GM08714 (cell line): ENCODE results near the gene EEF1B2.
"Not testable (repeated sequence)": the region's sequence is repeated elsewhere in the genome, so short reads cannot be mapped to it uniquely, and the experiment has no call there.

Source experiments
- H3K4me3 ChIP-seq: fragments of 200-500 bp; sonication (Bioruptor generic); 2 replicates; pipeline ENCODE4 v1.5.1; 2014; ENCODE audit warnings: mild to moderate bottlenecking, low read length, inconsistent platforms
- ZNF274 ChIP-seq: IDR thresholded peaks from 2 replicates; pipeline ENCODE4 v1.6.1; 2012; ENCODE audit warnings: mild to moderate bottlenecking, low read depth, low read length

The EEF1B2 gene

DNA sequence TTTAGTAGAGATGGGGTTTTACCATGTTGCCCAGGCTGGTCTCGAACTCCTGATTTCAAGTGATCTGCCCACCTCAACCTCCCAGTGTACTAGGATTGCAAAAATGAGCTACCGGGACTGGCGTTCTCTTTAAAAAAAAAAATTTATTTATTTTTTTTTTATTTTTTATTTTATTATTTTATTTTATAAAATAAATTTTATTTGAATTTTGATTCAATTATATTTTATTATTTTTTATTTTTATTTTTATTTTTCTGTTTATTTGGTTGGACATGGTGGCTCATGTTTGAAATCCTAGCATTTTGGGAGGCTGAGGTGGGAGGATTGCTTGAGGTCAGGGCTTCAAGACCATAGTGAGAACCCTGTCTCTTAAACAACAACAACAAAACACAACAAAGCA lies 32.5 kb downstream of the EEF1B2 start:
- no peak for TF ChIP-seq ZNF274
- no peak overlapping the region for H3K4me3 ChIP-seq

DNA sequence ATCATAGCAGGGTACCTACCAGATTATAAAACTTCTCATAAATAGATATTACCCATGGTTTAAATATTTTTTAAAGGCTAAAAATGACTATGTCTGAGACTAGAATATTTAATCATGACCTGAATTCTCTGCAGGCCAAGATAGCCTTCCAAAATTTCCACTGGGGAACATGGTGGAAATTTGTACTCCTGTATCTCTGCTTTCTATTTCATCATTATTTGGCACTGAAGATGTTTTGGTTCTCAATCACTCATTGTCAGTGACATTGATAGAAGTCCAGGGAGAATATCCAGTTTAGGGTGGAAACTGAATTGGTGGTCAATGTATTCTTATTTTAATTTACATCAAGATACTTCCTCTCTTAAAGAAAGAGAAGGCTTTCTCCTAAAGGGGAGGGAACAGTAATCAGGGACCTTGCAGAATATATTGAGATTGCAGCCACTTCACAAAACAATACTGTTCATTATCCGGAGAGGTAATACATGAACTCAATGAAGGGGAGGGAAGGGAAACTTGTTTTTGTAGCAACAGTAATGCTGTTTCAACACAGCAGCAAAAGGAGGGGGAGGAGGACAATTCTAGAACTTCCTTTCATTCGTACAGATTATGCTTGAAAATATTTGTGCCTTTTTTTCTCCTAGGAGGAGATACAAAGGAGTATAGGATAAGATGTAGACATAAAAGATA lies 34.1 kb downstream of the EEF1B2 start:
- TF ChIP-seq ZNF274: no peak
- H3K4me3 ChIP-seq: no peak overlapping the region

DNA sequence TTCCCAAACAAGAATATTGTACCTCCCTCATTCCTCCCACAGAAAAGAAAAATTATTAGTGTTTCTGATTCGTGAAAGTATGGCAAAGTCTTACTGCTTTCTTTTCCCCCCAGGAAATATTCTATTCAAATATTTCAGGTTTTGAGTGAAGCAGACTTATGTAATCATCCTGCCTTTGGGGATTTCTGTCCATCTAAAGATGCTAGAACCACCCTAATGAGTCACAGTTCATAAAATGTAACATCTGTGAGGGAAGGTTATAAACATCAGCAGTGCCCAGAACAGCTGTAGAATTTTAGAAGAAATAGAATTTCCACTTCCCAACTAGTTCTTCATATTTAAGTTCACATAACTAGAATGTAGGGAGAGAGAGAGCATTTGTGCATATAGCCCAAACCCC lies 39.0 kb downstream of the EEF1B2 start:
- H3K4me3 ChIP-seq: no peak overlapping the region
- no peak for TF ChIP-seq ZNF274

DNA sequence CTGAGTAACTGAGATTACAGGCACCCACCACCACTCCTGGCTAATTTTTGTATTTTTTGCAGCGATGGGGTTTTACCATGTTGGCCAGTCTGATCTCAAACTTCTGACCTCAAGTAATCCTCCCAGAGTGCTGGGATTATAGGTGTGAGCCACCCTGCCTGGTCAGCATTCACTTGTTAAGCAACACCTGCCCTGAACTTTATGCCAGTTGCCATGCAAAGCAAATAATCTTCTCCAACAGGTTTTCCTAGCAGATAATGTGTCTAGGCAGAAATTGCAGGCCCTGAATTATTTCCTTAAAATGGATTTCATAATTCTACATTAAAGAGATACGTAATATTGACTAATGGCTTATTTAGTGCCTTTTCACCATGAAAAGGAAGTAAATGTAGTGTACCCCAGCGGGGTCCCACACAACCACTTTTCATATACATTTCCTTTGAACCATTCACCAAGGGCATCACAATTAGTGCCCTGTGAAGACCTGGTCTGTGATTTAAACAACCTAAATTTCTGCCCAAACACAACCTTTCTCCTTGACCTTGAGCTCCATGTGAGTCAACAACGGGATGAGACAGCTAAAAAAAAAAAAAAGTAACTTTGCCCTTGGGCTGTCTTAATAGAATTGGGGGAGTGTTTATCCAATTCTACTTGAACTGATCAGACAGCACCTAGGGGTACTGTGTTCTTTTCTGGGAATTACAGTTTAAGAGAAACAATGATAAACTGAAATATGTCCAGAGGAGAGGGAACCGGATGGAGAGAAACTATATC lies 41.6 kb downstream of the EEF1B2 start:
- no peak overlapping the region for H3K4me3 ChIP-seq
- TF ChIP-seq ZNF274: no peak

DNA sequence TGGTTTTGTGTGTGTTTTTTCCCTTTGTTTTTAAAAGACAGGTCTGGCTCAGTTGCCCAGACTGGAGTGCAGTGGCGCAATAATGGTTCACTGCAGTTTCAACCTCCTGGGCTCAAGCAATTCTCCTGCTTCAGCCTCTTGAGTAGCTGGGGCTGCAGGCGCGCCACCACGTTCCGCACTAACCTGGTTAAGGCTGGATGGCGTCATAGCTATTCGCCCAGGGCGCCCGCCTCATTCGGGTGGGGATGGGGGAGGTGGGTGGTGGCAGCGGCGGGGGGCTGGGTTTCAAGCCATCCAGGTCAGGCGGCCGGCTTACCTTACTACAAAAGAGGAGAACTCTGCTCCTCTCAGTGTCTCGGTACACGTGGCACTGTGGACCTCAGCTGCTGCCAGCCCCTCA lies 42.8 kb downstream of the EEF1B2 start:
- TF ChIP-seq ZNF274: no peak
- no peak overlapping the region for H3K4me3 ChIP-seq

DNA sequence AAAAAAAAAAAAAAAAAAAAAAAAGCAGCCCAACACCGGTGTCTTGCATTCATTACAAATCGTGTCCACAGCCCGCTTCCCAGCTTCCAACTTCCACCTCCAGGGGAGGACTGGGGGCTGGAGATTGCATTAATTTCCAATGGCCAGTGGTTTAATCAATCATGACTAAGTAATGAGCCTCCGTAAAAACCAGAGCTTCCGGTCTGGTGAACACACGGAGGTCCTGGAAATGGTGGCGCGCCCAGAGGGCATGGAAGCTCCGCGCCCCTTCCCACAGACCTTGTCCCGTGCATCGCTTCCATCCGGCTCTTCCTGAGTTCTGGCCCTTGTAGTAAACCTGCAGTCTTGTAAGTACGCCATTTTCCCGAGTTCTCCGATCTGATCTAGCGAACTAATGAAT lies 43.6 kb downstream of the EEF1B2 start:
- H3K4me3 ChIP-seq: no peak overlapping the region
- TF ChIP-seq ZNF274: no peak

DNA sequence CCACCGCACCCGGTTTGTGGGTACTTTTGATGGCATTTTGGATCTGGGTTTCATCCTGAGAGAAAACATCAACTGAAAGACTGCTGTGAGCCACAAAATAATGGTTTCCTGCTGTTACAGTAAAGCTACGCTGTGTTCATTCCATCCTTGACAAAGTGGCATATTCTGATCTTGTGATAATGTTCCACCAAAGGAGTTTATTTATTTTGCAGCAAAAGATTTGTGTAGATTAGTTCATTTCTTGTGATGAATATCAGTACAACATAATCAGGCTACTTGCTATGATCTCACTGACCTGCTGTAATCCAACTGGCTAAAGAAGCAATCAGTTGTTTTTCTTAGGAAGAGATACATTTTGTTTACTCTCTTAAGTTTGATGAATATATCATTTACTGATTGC lies 45.0 kb downstream of the EEF1B2 start:
- no peak overlapping the region for H3K4me3 ChIP-seq
- no peak for TF ChIP-seq ZNF274

DNA sequence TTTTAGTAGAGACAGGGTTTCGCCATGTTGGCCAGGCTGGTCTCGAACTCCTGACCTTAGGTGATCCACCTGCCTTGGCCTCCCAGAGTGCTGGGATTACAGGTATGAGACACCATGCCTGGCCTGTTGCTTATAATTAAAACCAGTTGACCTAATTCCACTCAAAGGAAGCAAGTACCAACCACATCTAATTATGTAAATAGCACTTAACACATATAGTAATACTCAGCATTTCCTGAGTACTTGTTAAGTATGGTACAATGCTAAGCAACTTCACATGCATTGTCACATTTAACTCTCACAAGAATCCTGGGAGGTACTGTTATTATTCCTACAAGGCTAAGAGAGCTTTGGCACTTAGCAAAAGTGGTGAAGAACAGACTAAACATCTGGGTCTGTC lies 47.6 kb downstream of the EEF1B2 start:
- not testable (repeated sequence) for H3K4me3 ChIP-seq

DNA sequence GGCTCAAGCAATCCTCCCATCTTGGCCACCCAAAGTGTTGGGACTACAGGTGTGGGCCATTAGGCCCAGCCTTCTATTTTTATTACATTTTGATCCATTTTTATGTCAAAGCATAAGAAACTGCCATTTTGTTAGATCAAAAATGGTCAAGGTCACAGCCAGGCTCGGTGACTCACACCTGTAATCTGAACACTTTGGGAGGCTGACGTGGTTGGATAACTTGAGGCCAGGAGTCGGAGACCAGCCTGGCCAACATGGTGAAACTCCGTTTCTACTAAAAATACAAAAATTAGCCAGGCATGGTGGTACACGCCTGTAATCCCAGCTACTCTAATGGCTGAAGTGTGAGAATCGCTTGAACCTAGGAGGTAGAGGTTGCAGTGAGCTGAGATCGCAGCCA lies 49.2 kb downstream of the EEF1B2 start:
- H3K4me3 ChIP-seq: no peak overlapping the region
- no peak for TF ChIP-seq ZNF274

DNA sequence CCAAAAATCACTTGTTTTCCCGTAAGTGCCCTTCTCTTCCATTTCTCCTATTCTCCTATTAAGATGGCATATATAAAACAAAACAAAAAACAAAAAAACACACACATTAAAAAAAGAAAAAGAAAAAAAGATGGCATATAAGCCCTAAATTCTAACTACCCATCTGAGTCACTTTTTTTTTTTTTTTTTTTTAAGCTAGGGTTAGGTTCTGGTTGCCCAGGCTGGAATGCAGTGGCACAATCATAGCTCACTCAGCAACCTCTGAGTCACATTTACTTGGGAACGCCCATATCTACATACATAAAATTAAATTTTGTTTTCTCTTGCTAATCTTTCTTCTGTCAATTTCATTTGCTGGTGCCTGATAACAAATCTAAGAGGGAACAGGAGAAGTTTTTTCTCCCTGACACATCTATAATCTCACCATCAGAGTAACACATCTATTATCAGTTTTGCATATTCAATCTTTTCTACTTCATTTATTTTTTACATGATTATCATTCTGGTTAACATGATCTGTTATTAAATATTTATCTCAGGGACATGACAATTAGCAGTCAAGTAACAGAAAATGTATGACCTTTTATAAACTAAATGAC lies 52.1 kb downstream of the EEF1B2 start:
- no peak overlapping the region for H3K4me3 ChIP-seq
- TF ChIP-seq ZNF274: no peak
